ACHN (cell line): ENCODE results near the gene TGFBR3L.
"Not testable (repeated sequence)": the region's sequence is repeated elsewhere in the genome, so short reads cannot be mapped to it uniquely, and the experiment has no call there.

ENCODE experiments used
- DNase-seq: peaks from one replicate; pipeline ENCODE4 v3.0.0-alpha.2; 2015
- in situ Hi-C: cut with HindIII; loops from 2 replicates; pipeline ENCODE4 v1.10.0; 2017; ENCODE audit warnings: low sequenced_read_pairs, low pct_ligation_motif_present, low pct_unique_long_range_greater_than_20kb

TGFBR3L gene

GRCh38 chr19:7913652-7914051 lies 978 bp upstream of the TGFBR3L start:
- in situ Hi-C loops, result no loop called here
- DNase-seq, result no peak

GRCh38 chr19:7914099-7914498 lies 531 bp upstream of the TGFBR3L start:
- no peak for DNase-seq
- in situ Hi-C loops, result no loop called here

- no peak for DNase-seq
- in situ Hi-C loops, result no loop called here
These were observed 846 bp downstream of the TGFBR3L start for GRCh38 chr19:7915250-7916102.

- in situ Hi-C loops, result no loop called here
- DNase-seq, result peak; percentile 59
These were observed 1.7 kb downstream of the TGFBR3L start for GRCh38 chr19:7916103-7916954.

GRCh38 chr19:7916955-7917266 lies 2.3 kb downstream of the TGFBR3L start:
- no peak for DNase-seq
- in situ Hi-C loops, result no loop called here

- DNase-seq, result peak; percentile 64
- in situ Hi-C loops, result no loop called here
These were observed 2.8 kb downstream of the TGFBR3L start for GRCh38 chr19:7917267-7918061.

- DNase-seq, in situ Hi-C loops: not testable (repeated sequence)
These were observed 3.5 kb downstream of the TGFBR3L start for GRCh38 chr19:7918062-7918614.

- DNase-seq, result no peak
- in situ Hi-C loops, result no loop called here
These were observed 4.2 kb downstream of the TGFBR3L start for GRCh38 chr19:7918615-7919421.

- in situ Hi-C loops, result no loop called here
- peak; percentile 89 for DNase-seq
These were observed 5.2 kb downstream of the TGFBR3L start, which contains the start of gene SNAPC2 for GRCh38 chr19:7919610-7920518. TSS of gene SNAPC2 (plus strand) at chr19:7920338. CDS start at chr19:7920367, 29 bp downstream.

GRCh38 chr19:7920519-7921301 lies 6.1 kb downstream of the TGFBR3L start:
- peak; percentile 92 for DNase-seq
- in situ Hi-C loops, result no loop called here

- DNase-seq, result no peak
- in situ Hi-C loops, result no loop called here
These were observed 6.8 kb downstream of the TGFBR3L start for GRCh38 chr19:7921302-7921966.

- no peak for DNase-seq
- in situ Hi-C loops, result no loop called here
These were observed 7.6 kb downstream of the TGFBR3L start for GRCh38 chr19:7921967-7922835.

- in situ Hi-C loops, result no loop called here
- DNase-seq, result no peak
These were observed 8.2 kb downstream of the TGFBR3L start for GRCh38 chr19:7922836-7923195.

- in situ Hi-C loops, result no loop called here
- no peak for DNase-seq
These were observed 8.9 kb downstream of the TGFBR3L start for GRCh38 chr19:7923295-7924191.
